Body of pancreas (tissue), 4 donors: ENCODE measurements around the gene CHCHD3.
"Not testable (repeated sequence)": the region's sequence is repeated elsewhere in the genome, so short reads cannot be mapped to it uniquely, and the experiment has no call there.

ENCODE experiments used
- POLR2A ChIP-seq, 3 donors: fragments of 450-650 bp; IDR thresholded peaks; one replicate each; pipeline ENCODE4 v1.6.1; 2016; ENCODE audit warnings: antibody characterized with exemption in 3 of 3, mild to moderate bottlenecking in 2 of 3
- TF ChIP-seq, protein P1 (sequence below), 7 experiments: fragments of 450-650 bp in 4 of 7; fragments of 200-600 bp in 3 of 7; sonication (generic) in 3 of 7; IDR thresholded peaks; one replicate each; pipeline ENCODE4 v1.5.1; 2016 to 2019; ENCODE audit warnings: antibody characterized with exemption in 7 of 7

- TF ChIP-seq, protein P1, sequence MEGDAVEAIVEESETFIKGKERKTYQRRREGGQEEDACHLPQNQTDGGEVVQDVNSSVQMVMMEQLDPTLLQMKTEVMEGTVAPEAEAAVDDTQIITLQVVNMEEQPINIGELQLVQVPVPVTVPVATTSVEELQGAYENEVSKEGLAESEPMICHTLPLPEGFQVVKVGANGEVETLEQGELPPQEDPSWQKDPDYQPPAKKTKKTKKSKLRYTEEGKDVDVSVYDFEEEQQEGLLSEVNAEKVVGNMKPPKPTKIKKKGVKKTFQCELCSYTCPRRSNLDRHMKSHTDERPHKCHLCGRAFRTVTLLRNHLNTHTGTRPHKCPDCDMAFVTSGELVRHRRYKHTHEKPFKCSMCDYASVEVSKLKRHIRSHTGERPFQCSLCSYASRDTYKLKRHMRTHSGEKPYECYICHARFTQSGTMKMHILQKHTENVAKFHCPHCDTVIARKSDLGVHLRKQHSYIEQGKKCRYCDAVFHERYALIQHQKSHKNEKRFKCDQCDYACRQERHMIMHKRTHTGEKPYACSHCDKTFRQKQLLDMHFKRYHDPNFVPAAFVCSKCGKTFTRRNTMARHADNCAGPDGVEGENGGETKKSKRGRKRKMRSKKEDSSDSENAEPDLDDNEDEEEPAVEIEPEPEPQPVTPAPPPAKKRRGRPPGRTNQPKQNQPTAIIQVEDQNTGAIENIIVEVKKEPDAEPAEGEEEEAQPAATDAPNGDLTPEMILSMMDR (IDR thresholded peaks at IDR 0.05) = not testable (repeated sequence)
- not testable (repeated sequence) for TF ChIP-seq POLR2A (IDR thresholded peaks at IDR 0.05)
These were observed 179.6 kb downstream of the CHCHD3 start for GRCh38 chr7:132902294-132902693.
